ENCODE data around the gene IQSEC1.

The IQSEC1 gene

DNA sequence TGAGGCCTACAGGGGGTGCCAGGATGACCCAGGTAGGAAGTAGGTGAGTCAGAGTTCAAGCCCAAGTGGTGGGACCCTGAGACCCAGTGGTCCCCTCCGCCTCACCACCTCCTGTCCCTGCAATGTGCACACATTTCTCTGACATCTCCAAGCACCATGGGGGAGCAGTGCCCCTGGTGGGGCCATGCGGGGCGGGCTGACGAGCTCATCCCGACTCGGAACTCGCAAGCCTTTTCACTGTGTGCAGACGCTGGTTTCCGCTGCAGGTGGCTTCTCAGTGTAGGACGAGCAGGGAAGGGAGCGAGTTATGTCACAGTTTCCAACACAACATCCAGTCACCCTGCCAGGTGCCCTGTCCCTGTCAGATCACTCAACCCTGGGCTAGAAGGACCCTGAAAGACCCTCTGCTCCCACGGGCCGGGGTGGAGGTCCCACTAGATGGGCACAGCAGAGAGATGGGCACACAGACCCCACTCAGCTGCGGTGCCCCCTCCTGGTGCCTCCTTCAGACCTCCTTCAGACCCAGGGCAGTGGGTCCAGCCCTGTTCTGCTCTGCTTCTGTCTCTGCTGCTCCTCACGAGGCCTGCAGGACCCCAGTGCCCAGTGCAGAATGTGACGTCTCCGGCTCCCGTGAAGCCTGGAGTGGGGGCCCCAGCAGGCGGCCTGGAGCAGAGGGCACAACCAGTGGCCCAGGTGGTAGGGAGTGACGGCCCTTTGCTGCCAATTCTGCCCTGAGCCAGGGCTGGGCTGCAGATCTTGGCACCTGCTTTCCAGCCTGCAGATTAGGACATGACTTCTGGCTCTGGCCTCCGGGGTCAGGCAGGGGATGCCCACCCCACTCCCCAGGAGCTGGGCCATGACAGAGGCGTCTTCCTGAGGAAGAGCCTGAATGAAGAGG is 129.9 kb downstream of the IQSEC1 start:
- H3K4me3 ChIP-seq (ENCODE audit: severe bottlenecking): no peak overlapping the region

DNA sequence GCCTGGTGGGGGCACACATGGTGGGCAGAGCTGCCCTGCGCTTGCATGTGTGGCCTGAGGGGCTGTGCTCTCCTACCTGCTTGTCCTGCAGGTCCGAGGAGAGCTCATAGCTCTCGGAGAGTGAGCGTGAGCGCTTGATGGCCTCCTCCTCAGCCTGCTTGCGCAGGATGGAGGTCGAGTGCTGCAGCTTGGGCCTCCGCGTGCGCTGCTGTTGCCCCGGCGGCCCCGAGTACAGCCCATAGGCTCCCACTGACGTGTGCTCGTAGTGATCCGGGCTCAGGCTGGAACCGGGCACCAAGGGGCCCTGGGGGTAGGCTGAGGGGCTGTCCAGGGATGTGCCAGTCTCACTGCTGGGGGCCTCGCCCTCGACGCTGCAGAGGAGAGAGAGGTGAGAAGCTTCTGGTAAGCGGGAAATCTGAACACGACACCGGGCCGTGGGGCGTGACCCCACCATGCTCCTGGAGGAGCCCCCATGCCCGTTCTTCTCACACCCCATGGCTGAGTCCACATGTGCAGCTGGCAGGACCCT is 131.7 kb downstream of the IQSEC1 start:
- H3K4me1 ChIP-seq (ENCODE audit: insufficient read depth, poor library complexity, severe bottlenecking): no peaks in the 10 kb centered on the region
- TF ChIP-seq, protein P1, sequence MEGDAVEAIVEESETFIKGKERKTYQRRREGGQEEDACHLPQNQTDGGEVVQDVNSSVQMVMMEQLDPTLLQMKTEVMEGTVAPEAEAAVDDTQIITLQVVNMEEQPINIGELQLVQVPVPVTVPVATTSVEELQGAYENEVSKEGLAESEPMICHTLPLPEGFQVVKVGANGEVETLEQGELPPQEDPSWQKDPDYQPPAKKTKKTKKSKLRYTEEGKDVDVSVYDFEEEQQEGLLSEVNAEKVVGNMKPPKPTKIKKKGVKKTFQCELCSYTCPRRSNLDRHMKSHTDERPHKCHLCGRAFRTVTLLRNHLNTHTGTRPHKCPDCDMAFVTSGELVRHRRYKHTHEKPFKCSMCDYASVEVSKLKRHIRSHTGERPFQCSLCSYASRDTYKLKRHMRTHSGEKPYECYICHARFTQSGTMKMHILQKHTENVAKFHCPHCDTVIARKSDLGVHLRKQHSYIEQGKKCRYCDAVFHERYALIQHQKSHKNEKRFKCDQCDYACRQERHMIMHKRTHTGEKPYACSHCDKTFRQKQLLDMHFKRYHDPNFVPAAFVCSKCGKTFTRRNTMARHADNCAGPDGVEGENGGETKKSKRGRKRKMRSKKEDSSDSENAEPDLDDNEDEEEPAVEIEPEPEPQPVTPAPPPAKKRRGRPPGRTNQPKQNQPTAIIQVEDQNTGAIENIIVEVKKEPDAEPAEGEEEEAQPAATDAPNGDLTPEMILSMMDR (IDR thresholded peaks at IDR 0.05; ENCODE audit: poor library complexity, severe bottlenecking): no peak
- no peaks in the 10 kb centered on the region for H3K9me3 ChIP-seq (ENCODE audit: severe bottlenecking)
- no peak overlapping the region for H3K27ac ChIP-seq (ENCODE audit: poor library complexity, severe bottlenecking)
- no peaks in the 10 kb centered on the region for H3K36me3 ChIP-seq (ENCODE audit: low read depth)
- H3K27me3 ChIP-seq (ENCODE audit: insufficient read depth, poor library complexity, severe bottlenecking): no peaks in the 10 kb centered on the region
- DNase-seq (ENCODE audit: low spot score): no peak
- ATAC-seq (ENCODE audit: low read depth): no peak
- no peak overlapping the region for H3K4me3 ChIP-seq (ENCODE audit: severe bottlenecking)

More for the DNA sequence above, 129.9 kb downstream of the IQSEC1 start:
- ATAC-seq (ENCODE audit: low read depth) (no peak), DNase-seq (ENCODE audit: low spot score) (no peak)
- no peaks in the 10 kb centered on the region for H3K36me3 ChIP-seq (ENCODE audit: low read depth)
- peaks cover 8% of the 10 kb centered on the region for H3K4me1 ChIP-seq (ENCODE audit: insufficient read depth, poor library complexity, severe bottlenecking)
- H3K9me3 ChIP-seq (ENCODE audit: severe bottlenecking): no peaks in the 10 kb centered on the region
- no peak overlapping the region for H3K27ac ChIP-seq (ENCODE audit: poor library complexity, severe bottlenecking)
- TF ChIP-seq, protein P1 (IDR thresholded peaks at IDR 0.05; ENCODE audit: poor library complexity, severe bottlenecking): no peak
- no peaks in the 10 kb centered on the region for H3K27me3 ChIP-seq (ENCODE audit: insufficient read depth, poor library complexity, severe bottlenecking)

DNA sequence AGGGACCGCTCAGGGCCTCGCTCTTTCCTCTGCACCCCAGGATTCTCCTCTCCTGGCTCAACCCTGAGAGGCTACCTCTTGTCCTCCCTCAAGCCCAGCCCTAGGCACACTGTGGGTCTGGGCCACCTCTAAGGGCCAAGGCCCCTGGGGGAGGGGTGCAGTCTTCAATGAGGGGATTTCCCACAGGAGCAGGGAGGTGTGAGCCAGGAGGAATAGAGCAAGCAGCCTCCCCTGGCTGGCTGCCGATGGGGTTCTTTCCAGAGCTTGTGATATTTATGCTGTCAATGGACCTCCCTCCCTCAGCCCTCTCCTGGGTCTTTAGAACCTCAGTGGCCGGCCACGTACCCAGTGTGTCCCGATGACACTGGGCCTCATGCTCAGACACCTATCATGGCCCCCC is 132.4 kb downstream of the IQSEC1 start:
- ATAC-seq (ENCODE audit: low read depth): no peak

DNA sequence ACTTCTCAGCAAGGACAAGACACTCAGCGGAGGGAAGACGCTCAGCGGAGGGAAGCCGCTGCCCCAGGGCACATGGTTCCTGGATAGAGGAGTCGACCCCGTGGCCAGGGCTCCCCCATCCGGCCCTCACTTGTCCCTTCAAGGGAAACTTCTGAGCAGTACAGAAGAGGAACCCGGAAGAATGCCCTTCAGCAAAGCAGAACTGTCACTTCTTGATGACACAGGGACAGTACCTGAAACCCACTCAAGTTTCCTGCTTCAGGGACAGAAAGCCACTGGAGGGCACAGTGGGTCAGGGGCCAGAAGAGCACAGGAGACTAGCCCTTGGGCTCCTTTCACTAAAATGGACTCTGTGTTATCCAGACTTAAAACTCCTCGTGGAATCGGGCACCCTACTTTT is 134.1 kb downstream of the IQSEC1 start:
- Histone ChIP-seq H3K27ac (ENCODE audit: poor library complexity, severe bottlenecking) (no peak overlapping the region), H3K4me1 (ENCODE audit: insufficient read depth, poor library complexity, severe bottlenecking) (no peaks in the 10 kb centered on the region), H3K9me3 (ENCODE audit: severe bottlenecking) (no peaks in the 10 kb centered on the region), H3K27me3 (ENCODE audit: insufficient read depth, poor library complexity, severe bottlenecking) (no peaks in the 10 kb centered on the region), H3K36me3 (ENCODE audit: low read depth) (no peaks in the 10 kb centered on the region), H3K4me3 (ENCODE audit: severe bottlenecking) (no peak overlapping the region)
- ATAC-seq (ENCODE audit: low read depth) (no peak), DNase-seq (ENCODE audit: low spot score) (no peak)
- TF ChIP-seq, protein P1 (IDR thresholded peaks at IDR 0.05; ENCODE audit: poor library complexity, severe bottlenecking): no peak

More for the DNA sequence above, 132.4 kb downstream of the IQSEC1 start:
- no peaks in the 10 kb centered on the region for H3K4me1 ChIP-seq (ENCODE audit: insufficient read depth, poor library complexity, severe bottlenecking)
- H3K4me3 ChIP-seq (ENCODE audit: severe bottlenecking): no peak overlapping the region
- no peak for DNase-seq (ENCODE audit: low spot score)
- no peaks in the 10 kb centered on the region for H3K9me3 ChIP-seq (ENCODE audit: severe bottlenecking)
- no peaks in the 10 kb centered on the region for H3K36me3 ChIP-seq (ENCODE audit: low read depth)
- TF ChIP-seq, protein P1 (IDR thresholded peaks at IDR 0.05; ENCODE audit: poor library complexity, severe bottlenecking): no peak
- no peaks in the 10 kb centered on the region for H3K27me3 ChIP-seq (ENCODE audit: insufficient read depth, poor library complexity, severe bottlenecking)
- no peak overlapping the region for H3K27ac ChIP-seq (ENCODE audit: poor library complexity, severe bottlenecking)

All from RWPE2 (cell line).